ENCODE data around the gene NUDT8.

- TF ChIP-seq CTCF (IDR thresholded peaks at IDR 0.05 in 2 of 3, conservative IDR thresholded peaks at IDR 0.05 in 1 of 3; ENCODE audit: control insufficient read depth in 2 of 3, extremely low read depth in 1 of 3, insufficient read depth in 1 of 3, low read depth in 3 of 3, low read length in 3 of 3), result peak; percentile 51 to 77 (median 64)
- TF ChIP-seq ATF3 (IDR thresholded peaks at IDR 0.05; ENCODE audit: borderline replicate concordance, extremely low read depth, low read depth, low read length), result no peak
- no peak for TF ChIP-seq SUZ12 (IDR thresholded peaks at IDR 0.05; ENCODE audit: unreplicated experiment)
- peak; percentile 35; the same call in 1 of the 2 replicates for TF ChIP-seq POLR2A (IDR thresholded peaks at IDR 0.05; ENCODE audit: low read depth, low read length)
- TF ChIP-seq IRF4 (IDR thresholded peaks at IDR 0.05; ENCODE audit: low read depth, low read length), result no peak
- TF ChIP-seq TBL1XR1 (IDR thresholded peaks at IDR 0.05; ENCODE audit: low read depth, low read length), result no peak
- no peak for TF ChIP-seq ESRRA (IDR thresholded peaks at IDR 0.05; ENCODE audit: low read length)
- no peak for TF ChIP-seq YY1 (IDR thresholded peaks at IDR 0.05; ENCODE audit: low read depth, low read length)
- no peak for TF ChIP-seq TAF1 (IDR thresholded peaks at IDR 0.05; ENCODE audit: borderline replicate concordance, low read depth, low read length)
- TF ChIP-seq TARDBP (IDR thresholded peaks at IDR 0.05; ENCODE audit: borderline replicate concordance), result no peak
- TF ChIP-seq ATF2 (IDR thresholded peaks at IDR 0.05; ENCODE audit: low read length), result no peak
Measured at GRCh38 chr11:67614730-67615714, 14.7 kb downstream of the NUDT8 start.
